PC-9 (cell line): Measurements from ENCODE around the gene TP53RK.

ENCODE experiments used
- EZH2 ChIP-seq: fragments of 200-600 bp; sonication (generic); IDR thresholded peaks from 2 replicates; pipeline ENCODE4 v1.8.0; 2017; ENCODE audit warnings: antibody characterized with exemption, low read depth
- TF ChIP-seq, protein P1 (sequence below): fragments of 200-600 bp; sonication (generic); conservative IDR thresholded peaks from 2 replicates; pipeline ENCODE4 v1.6.1; 2017; ENCODE audit warnings: mixed run types, antibody characterized with exemption, mild to moderate bottlenecking, moderate library complexity

GRCh38 chr20:46694484-46694883, 5.2 kb upstream of the TP53RK start:
- TF ChIP-seq, protein P1, sequence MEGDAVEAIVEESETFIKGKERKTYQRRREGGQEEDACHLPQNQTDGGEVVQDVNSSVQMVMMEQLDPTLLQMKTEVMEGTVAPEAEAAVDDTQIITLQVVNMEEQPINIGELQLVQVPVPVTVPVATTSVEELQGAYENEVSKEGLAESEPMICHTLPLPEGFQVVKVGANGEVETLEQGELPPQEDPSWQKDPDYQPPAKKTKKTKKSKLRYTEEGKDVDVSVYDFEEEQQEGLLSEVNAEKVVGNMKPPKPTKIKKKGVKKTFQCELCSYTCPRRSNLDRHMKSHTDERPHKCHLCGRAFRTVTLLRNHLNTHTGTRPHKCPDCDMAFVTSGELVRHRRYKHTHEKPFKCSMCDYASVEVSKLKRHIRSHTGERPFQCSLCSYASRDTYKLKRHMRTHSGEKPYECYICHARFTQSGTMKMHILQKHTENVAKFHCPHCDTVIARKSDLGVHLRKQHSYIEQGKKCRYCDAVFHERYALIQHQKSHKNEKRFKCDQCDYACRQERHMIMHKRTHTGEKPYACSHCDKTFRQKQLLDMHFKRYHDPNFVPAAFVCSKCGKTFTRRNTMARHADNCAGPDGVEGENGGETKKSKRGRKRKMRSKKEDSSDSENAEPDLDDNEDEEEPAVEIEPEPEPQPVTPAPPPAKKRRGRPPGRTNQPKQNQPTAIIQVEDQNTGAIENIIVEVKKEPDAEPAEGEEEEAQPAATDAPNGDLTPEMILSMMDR = no peak
- no peak for TF ChIP-seq EZH2
